ES-I3 (cell line): ENCODE data around the gene OR4F15.
"Not testable (repeated sequence)": the region's sequence is repeated elsewhere in the genome, so short reads cannot be mapped to it uniquely, and the experiment has no call there.

Source experiments
- H3K36me3 ChIP-seq: 2 replicates; pipeline ENCODE4 v1.6.1; 2013; ENCODE audit warnings: mild to moderate bottlenecking, low read length, control low read depth, moderate library complexity; ENCODE audit not compliant: insufficient read depth
- H3K4me1 ChIP-seq: 2 replicates; pipeline ENCODE4 v1.6.1; 2013; ENCODE audit warnings: mild to moderate bottlenecking, control low read depth, low read length; ENCODE audit not compliant: insufficient read depth
- H3K9ac ChIP-seq: 2 replicates; pipeline ENCODE4 v1.6.1; 2013; ENCODE audit warnings: low read depth, mild to moderate bottlenecking, low read length, moderate library complexity
- H3K9me3 ChIP-seq: 2 replicates; pipeline ENCODE4 v1.6.1; 2013; ENCODE audit warnings: mild to moderate bottlenecking, low read length, moderate library complexity; ENCODE audit not compliant: control insufficient read depth, insufficient read depth

Gene OR4F15

GRCh38 chr15:101811902-101812301 is at the start of gene OR4F15:
Gene OR4F15 (plus strand): TSS chr15:101812202. CDS start chr15:101818187, 5,985 bp downstream.
- Histone ChIP-seq H3K9me3 (no peaks in the 10 kb centered on the region), H3K4me1 (no peaks in the 10 kb centered on the region), H3K9ac (no peak within 1 kb of the TSS)

GRCh38 chr15:101764669-101765339 is 47.2 kb upstream of the OR4F15 start:
- not testable (repeated sequence) for H3K9me3 ChIP-seq, H3K4me1 ChIP-seq, H3K9ac ChIP-seq, H3K36me3 ChIP-seq

More at GRCh38 chr15:101811902-101812301, at the start of gene OR4F15:
- no peaks in the 10 kb centered on the region for H3K36me3 ChIP-seq

- not testable (repeated sequence) for H3K9ac ChIP-seq, H3K9me3 ChIP-seq, H3K4me1 ChIP-seq, H3K36me3 ChIP-seq
Observed at GRCh38 chr15:101765340-101765671, 46.7 kb upstream of the OR4F15 start.

GRCh38 chr15:101765772-101766456 is 46.1 kb upstream of the OR4F15 start:
- H3K9me3 ChIP-seq: no peaks in the 10 kb centered on the region
- H3K9ac ChIP-seq: no peak overlapping the region
- no peaks in the 10 kb centered on the region for H3K36me3 ChIP-seq
- no peaks in the 10 kb centered on the region for H3K4me1 ChIP-seq

- not testable (repeated sequence) for H3K9me3 ChIP-seq, H3K9ac ChIP-seq, H3K4me1 ChIP-seq, H3K36me3 ChIP-seq
Observed at GRCh38 chr15:101767083-101767640, 44.8 kb upstream of the OR4F15 start.

GRCh38 chr15:101772921-101773320 is 39.1 kb upstream of the OR4F15 start:
- H3K36me3 ChIP-seq: no peaks in the 10 kb centered on the region
- no peak overlapping the region for H3K9ac ChIP-seq
- no peaks in the 10 kb centered on the region for H3K4me1 ChIP-seq
- H3K9me3 ChIP-seq: no peaks in the 10 kb centered on the region

- Histone ChIP-seq H3K9me3 (no peaks in the 10 kb centered on the region), H3K36me3 (no peaks in the 10 kb centered on the region), H3K4me1 (no peaks in the 10 kb centered on the region), H3K9ac (no peak overlapping the region)
Observed at GRCh38 chr15:101773496-101774100, 38.4 kb upstream of the OR4F15 start.

- Histone ChIP-seq H3K9me3 (no peaks in the 10 kb centered on the region), H3K9ac (no peak overlapping the region), H3K36me3 (no peaks in the 10 kb centered on the region), H3K4me1 (no peaks in the 10 kb centered on the region)
Observed at GRCh38 chr15:101775136-101775535, 36.9 kb upstream of the OR4F15 start.

GRCh38 chr15:101778576-101778975 is 33.4 kb upstream of the OR4F15 start:
- H3K4me1 ChIP-seq, H3K36me3 ChIP-seq, H3K9ac ChIP-seq, H3K9me3 ChIP-seq: not testable (repeated sequence)

- not testable (repeated sequence) for H3K4me1 ChIP-seq, H3K36me3 ChIP-seq, H3K9me3 ChIP-seq, H3K9ac ChIP-seq
Observed at GRCh38 chr15:101780225-101780624, 31.8 kb upstream of the OR4F15 start.

GRCh38 chr15:101781928-101782327 is 30.1 kb upstream of the OR4F15 start:
- no peaks in the 10 kb centered on the region for H3K9me3 ChIP-seq
- H3K4me1 ChIP-seq: no peaks in the 10 kb centered on the region
- H3K36me3 ChIP-seq: no peaks in the 10 kb centered on the region
- H3K9ac ChIP-seq: no peak overlapping the region

GRCh38 chr15:101784644-101785043 is 27.4 kb upstream of the OR4F15 start:
- no peaks in the 10 kb centered on the region for H3K4me1 ChIP-seq
- H3K9ac ChIP-seq: no peak overlapping the region
- H3K36me3 ChIP-seq: no peaks in the 10 kb centered on the region
- H3K9me3 ChIP-seq: no peaks in the 10 kb centered on the region

GRCh38 chr15:101786422-101786821 is 25.6 kb upstream of the OR4F15 start:
- not testable (repeated sequence) for H3K9ac ChIP-seq, H3K36me3 ChIP-seq, H3K4me1 ChIP-seq, H3K9me3 ChIP-seq

GRCh38 chr15:101788001-101788400 is 24.0 kb upstream of the OR4F15 start:
- not testable (repeated sequence) for H3K9ac ChIP-seq, H3K9me3 ChIP-seq, H3K4me1 ChIP-seq, H3K36me3 ChIP-seq
